SH-SY5Y (cell line): ENCODE results near the gene XPR1.

ENCODE experiments used
- GATA2 ChIP-seq: IDR thresholded peaks from 2 replicates; pipeline ENCODE4 v1.6.1; 2011; ENCODE audit warnings: mild to moderate bottlenecking, low read depth, low read length
- GATA3 ChIP-seq: IDR thresholded peaks from 2 replicates; pipeline ENCODE4 v1.6.1; 2011; ENCODE audit warnings: low read depth, mild to moderate bottlenecking, low read length, moderate library complexity

DNA sequence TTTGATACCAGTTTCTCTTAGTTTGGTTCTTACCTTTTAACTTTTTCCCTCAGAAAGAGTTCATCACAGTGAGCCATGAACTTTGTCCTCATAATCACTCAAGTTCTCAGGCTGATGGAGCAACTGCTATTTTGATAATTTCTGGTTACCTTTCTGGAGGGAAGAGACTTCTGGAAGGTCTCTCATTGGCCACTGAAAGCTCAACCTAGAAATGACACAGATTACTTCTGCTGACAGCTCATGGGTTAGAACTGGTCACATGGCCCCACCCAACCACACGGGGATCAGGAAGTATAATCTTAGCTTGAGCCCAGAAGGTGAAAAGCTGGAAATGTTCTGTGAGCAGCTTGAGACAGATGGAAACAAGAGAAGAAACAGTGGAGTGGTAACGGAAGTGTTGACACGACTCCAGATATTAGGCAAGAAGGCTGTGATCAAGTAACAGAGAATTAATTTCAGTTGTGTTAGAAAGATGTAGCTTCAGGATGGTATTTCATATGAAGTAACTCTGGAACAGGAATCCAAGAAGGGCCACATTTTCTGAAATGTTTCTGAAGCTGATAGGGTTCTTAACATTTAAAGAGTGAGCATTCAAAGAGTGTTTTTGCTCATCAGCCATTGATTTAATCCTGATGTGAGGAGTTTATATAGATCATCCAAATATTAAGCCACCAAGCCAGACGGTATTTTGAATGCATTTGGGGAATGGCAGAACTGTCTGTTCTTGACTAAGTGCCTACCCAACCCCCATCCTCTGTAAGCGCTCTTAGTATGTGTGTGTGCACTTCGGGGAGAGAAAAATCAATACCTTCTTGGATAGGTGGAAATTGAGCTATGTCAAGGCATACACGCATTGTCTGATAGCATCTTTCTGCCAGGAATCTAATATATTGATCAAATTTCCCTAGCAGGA, 21.9 kb upstream of the XPR1 start:
- TF ChIP-seq GATA2 (no peak), GATA3 (no peak)
